Liver (tissue), 9 donors: ENCODE measurements around the gene AATK. TPM values are rescaled to one million over a fixed set of nuclear protein-coding genes. Genes with fewer than 3 reads are reported as not detected.

Experiments
- DNase-seq: peaks from one replicate; pipeline ENCODE4 v3.0.0-alpha.2; 2017; ENCODE audit warnings: low spot score
- H3K27ac ChIP-seq, 2 donors: one replicate each; pipeline ENCODE4 v1.7.0; 2013; ENCODE audit warnings: inconsistent platforms in 2 of 2, low read length in 2 of 2, control low read depth in 1 of 2, low read depth in 1 of 2, mild to moderate bottlenecking in 1 of 2
- H3K27me3 ChIP-seq, 4 donors: one replicate each; pipeline versions ENCODE4 v1.6.1 to v1.7.0; 2013; ENCODE audit warnings: low read length in 3 of 4, inconsistent platforms in 1 of 4, mild to moderate bottlenecking in 1 of 4, moderate library complexity in 1 of 4; ENCODE audit not compliant: control insufficient read depth in 4 of 4, insufficient read depth in 4 of 4
- H3K36me3 ChIP-seq, 4 donors: one replicate each; pipeline versions ENCODE4 v1.6.1 to v1.7.0; 2013; ENCODE audit warnings: low read length in 3 of 4, mild to moderate bottlenecking in 3 of 4, low read depth in 1 of 4, moderate library complexity in 1 of 4; ENCODE audit not compliant: control insufficient read depth in 4 of 4, insufficient read depth in 3 of 4
- H3K4me1 ChIP-seq, 4 donors: one replicate each; pipeline versions ENCODE4 v1.6.1 to v1.7.0; 2013; ENCODE audit warnings: low read length in 3 of 4, mild to moderate bottlenecking in 3 of 4, moderate library complexity in 1 of 4; ENCODE audit not compliant: control insufficient read depth in 4 of 4, insufficient read depth in 4 of 4
- H3K4me3 ChIP-seq, 3 donors: one replicate each; pipeline versions ENCODE4 v1.6.1 to v1.7.0; 2013; ENCODE audit warnings: low read length in 3 of 3, control low read depth in 1 of 3, low read depth in 1 of 3, mild to moderate bottlenecking in 1 of 3
- H3K9ac ChIP-seq, 2 donors: one replicate each; pipeline ENCODE4 v1.7.0; 2013; ENCODE audit warnings: low read length in 2 of 2, mild to moderate bottlenecking in 2 of 2, moderate library complexity in 2 of 2, control low read depth in 1 of 2, low read depth in 1 of 2
- H3K9me3 ChIP-seq, 4 donors: one replicate each; pipeline versions ENCODE4 v1.6.1 to v1.7.0; 2013; ENCODE audit warnings: low read length in 3 of 4; ENCODE audit not compliant: control insufficient read depth in 4 of 4
- EGR1 ChIP-seq, 2 donors: IDR thresholded peaks; 2 replicates each; pipeline ENCODE4 v1.6.1; 2016 to 2018; ENCODE audit warnings: antibody characterized with exemption in 2 of 2, low read depth in 2 of 2
- FOXA1 ChIP-seq: IDR thresholded peaks from 2 replicates; pipeline ENCODE4 v1.6.1; 2016; ENCODE audit warnings: antibody characterized with exemption
- GABPA ChIP-seq, 2 donors: IDR thresholded peaks in 1 of 2; conservative IDR thresholded peaks in 1 of 2; 2 replicates each; pipeline ENCODE4 v1.6.1; 2016; ENCODE audit warnings: antibody characterized with exemption in 2 of 2, mild to moderate bottlenecking in 1 of 2, moderate library complexity in 1 of 2
- HNF4A ChIP-seq, 2 donors: conservative IDR thresholded peaks; 2 replicates each; pipeline ENCODE4 v1.6.1; 2016; ENCODE audit warnings: antibody characterized with exemption in 2 of 2, mild to moderate bottlenecking in 2 of 2
- HNF4G ChIP-seq: IDR thresholded peaks from 2 replicates; pipeline ENCODE4 v1.6.1; 2016; ENCODE audit warnings: antibody characterized with exemption
- NR2F2 ChIP-seq: IDR thresholded peaks from 2 replicates; pipeline ENCODE4 v1.6.1; 2016; ENCODE audit warnings: antibody characterized with exemption
- RAD21 ChIP-seq, 2 donors: IDR thresholded peaks; 2 replicates each; pipeline ENCODE4 v1.6.1; 2016; ENCODE audit warnings: antibody characterized with exemption in 2 of 2, mild to moderate bottlenecking in 2 of 2
- REST ChIP-seq: IDR thresholded peaks from 2 replicates; pipeline ENCODE4 v1.6.1; 2016; ENCODE audit warnings: antibody characterized with exemption, mild to moderate bottlenecking
- TAF1 ChIP-seq: conservative IDR thresholded peaks from 2 replicates; pipeline ENCODE4 v1.6.1; 2016; ENCODE audit warnings: antibody characterized with exemption, mild to moderate bottlenecking
- YY1 ChIP-seq: IDR thresholded peaks from 2 replicates; pipeline ENCODE4 v1.6.1; 2016; ENCODE audit warnings: antibody characterized with exemption, mild to moderate bottlenecking
- WGBS: extraction: QIAGEN DNeasy Blood & Tissue Kit; methylation state at CpG from one replicate; pipeline ENCODE4 v1.1.7; 2013; 5-methylcytosine and 5-hydroxymethylcytosine counted together
- polyA plus RNA-seq, 2 donors: library from polyadenylated mRNA; stranded (reverse) in 1 of 2; unstranded in 1 of 2; fragments of 200-250 nt in 1 of 2; fragments of >200 nt in 1 of 2; fragmentation: Nextera tagmentation in 1 of 2; extraction: Ambion mirVana in 1 of 2; gene quantifications; one replicate each; pipeline versions ENCODE4 v1.2.1 to v1.2.3, GENCODE V29; 2013 to 2015
- total RNA-seq, 2 donors: library from RNA; depleted of rRNA; stranded (reverse); fragments of >200 nt; gene quantifications; one replicate each; pipeline ENCODE4 v1.2.3, GENCODE V29; 2014
- TF ChIP-seq, protein P1 (sequence below): IDR thresholded peaks from 2 replicates; pipeline ENCODE4 v1.6.1; 2016; ENCODE audit warnings: antibody characterized with exemption
- TF ChIP-seq, protein P2 (sequence below): fragments of 150-350 bp; IDR thresholded peaks from 2 replicates; pipeline ENCODE4 v1.5.1; 2017; ENCODE audit warnings: improper control_type of control experiment, low read depth, low read length; ENCODE audit not compliant: missing input control
- TF ChIP-seq, protein P3 (sequence below): IDR thresholded peaks from 2 replicates; pipeline ENCODE4 v1.6.1; 2016; ENCODE audit warnings: antibody characterized with exemption
- TF ChIP-seq, protein P4 (sequence below): IDR thresholded peaks from 2 replicates; pipeline ENCODE4 v1.6.1; 2016; ENCODE audit warnings: antibody characterized with exemption
- donor health status: healthy.
- donor health status: healthy.
- donor health status: healthy.
- donor health status: healthy.
- donor health status: healthy.

AATK gene
- total and polyA plus RNA-seq, 4 donors: 0.24 to 2.3 (median 0.62) TPM

- WGBS: 92% methylated on average over 30 of the region's 30 CpGs
Observed at GRCh38 chr17:81110488-81111040, 55.5 kb downstream of the AATK start.

DNA sequence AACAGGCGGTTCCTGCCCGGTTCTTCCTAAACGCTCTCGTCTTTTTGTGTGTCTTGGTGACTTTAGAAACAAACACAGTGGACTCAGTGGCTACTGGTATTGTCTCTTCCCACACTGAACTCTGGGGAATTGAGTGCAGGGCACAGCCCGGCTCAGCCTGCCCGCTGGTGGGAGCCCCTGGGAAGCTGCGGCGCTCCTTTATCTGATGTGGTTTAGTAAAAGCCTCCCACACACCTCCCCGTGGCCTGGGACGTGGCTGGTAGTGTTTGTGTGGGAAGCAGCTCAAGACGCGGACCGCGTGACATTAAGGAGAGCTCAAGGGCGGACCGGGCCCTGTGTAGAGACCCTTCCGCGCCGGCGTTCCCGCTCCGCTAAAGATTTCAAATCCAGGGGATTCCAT, 56.1 kb downstream of the AATK start:
- peaks cover 6 to 55% (median 20%) of the 10 kb centered on the region in 4 donors for H3K36me3 ChIP-seq
- no peak overlapping the region for H3K27ac ChIP-seq
- no peak overlapping the region for H3K4me3 ChIP-seq
- H3K4me1 ChIP-seq: peaks cover 0 to 8% (median 1%) of the 10 kb centered on the region in 4 donors
- no peak overlapping the region for H3K9ac ChIP-seq
- WGBS: 92% methylated on average over 22 of the region's 22 CpGs
- no peaks in the 10 kb centered on the region for H3K9me3 ChIP-seq
- no peak for DNase-seq
- H3K27me3 ChIP-seq: no peaks in the 10 kb centered on the region
- TF ChIP-seq FOXA1: no peak
- TF ChIP-seq, protein P1, sequence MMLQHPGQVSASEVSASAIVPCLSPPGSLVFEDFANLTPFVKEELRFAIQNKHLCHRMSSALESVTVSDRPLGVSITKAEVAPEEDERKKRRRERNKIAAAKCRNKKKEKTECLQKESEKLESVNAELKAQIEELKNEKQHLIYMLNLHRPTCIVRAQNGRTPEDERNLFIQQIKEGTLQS: no peak
- no peak for TF ChIP-seq YY1
- TF ChIP-seq EGR1 (IDR thresholded peaks at IDR 0.05; ENCODE audit: low read depth in 2 of 2): no peak
- no peak for TF ChIP-seq GABPA (IDR thresholded peaks at IDR 0.05 in 1 of 2, conservative IDR thresholded peaks at IDR 0.05 in 1 of 2)
- no peak for TF ChIP-seq NR2F2
- TF ChIP-seq TAF1: no peak
- no peak for TF ChIP-seq RAD21 (IDR thresholded peaks at IDR 0.05)
- TF ChIP-seq REST: no peak
- TF ChIP-seq, protein P2, sequence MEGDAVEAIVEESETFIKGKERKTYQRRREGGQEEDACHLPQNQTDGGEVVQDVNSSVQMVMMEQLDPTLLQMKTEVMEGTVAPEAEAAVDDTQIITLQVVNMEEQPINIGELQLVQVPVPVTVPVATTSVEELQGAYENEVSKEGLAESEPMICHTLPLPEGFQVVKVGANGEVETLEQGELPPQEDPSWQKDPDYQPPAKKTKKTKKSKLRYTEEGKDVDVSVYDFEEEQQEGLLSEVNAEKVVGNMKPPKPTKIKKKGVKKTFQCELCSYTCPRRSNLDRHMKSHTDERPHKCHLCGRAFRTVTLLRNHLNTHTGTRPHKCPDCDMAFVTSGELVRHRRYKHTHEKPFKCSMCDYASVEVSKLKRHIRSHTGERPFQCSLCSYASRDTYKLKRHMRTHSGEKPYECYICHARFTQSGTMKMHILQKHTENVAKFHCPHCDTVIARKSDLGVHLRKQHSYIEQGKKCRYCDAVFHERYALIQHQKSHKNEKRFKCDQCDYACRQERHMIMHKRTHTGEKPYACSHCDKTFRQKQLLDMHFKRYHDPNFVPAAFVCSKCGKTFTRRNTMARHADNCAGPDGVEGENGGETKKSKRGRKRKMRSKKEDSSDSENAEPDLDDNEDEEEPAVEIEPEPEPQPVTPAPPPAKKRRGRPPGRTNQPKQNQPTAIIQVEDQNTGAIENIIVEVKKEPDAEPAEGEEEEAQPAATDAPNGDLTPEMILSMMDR: no peak
- TF ChIP-seq, protein P3, sequence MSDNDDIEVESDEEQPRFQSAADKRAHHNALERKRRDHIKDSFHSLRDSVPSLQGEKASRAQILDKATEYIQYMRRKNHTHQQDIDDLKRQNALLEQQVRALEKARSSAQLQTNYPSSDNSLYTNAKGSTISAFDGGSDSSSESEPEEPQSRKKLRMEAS: no peak
- no peak for TF ChIP-seq HNF4A (conservative IDR thresholded peaks at IDR 0.05)

More at GRCh38 chr17:81110488-81111040, 55.5 kb downstream of the AATK start:
- Histone ChIP-seq H3K4me3 (no peak overlapping the region), H3K36me3 (peaks cover 6 to 49% (median 20%) of the 10 kb centered on the region in 4 donors), H3K27ac (no peak overlapping the region), H3K4me1 (peaks cover 0 to 9% (median 1%) of the 10 kb centered on the region in 4 donors), H3K27me3 (no peaks in the 10 kb centered on the region), H3K9me3 (no peaks in the 10 kb centered on the region), H3K9ac (no peak overlapping the region)
- no peak for TF ChIP-seq HNF4G
- TF ChIP-seq, protein P1: no peak
- no peak for TF ChIP-seq REST
- TF ChIP-seq, protein P4, sequence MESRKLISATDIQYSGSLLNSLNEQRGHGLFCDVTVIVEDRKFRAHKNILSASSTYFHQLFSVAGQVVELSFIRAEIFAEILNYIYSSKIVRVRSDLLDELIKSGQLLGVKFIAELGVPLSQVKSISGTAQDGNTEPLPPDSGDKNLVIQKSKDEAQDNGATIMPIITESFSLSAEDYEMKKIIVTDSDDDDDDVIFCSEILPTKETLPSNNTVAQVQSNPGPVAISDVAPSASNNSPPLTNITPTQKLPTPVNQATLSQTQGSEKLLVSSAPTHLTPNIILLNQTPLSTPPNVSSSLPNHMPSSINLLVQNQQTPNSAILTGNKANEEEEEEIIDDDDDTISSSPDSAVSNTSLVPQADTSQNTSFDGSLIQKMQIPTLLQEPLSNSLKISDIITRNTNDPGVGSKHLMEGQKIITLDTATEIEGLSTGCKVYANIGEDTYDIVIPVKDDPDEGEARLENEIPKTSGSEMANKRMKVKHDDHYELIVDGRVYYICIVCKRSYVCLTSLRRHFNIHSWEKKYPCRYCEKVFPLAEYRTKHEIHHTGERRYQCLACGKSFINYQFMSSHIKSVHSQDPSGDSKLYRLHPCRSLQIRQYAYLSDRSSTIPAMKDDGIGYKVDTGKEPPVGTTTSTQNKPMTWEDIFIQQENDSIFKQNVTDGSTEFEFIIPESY: no peak
- no peak for DNase-seq
